Stimulated activated CD4-positive, alpha-beta T cell treated with anti-CD3 and anti-CD28 coated beads, Interleukin-12 subunit alpha, Interleukin-12 subunit beta, amount 100 ng/mL, for 4 hours (primary cell): ENCODE data around the gene MST1.
A peak's percentile ranks its signal among the peaks of the same experiment; 100 is the strongest.

Source experiments
- DNase-seq: peaks from one replicate; pipeline ENCODE4 v3.0.0-alpha.2; 2020

MST1 gene

GRCh38 chr3:49689046-49689907, at the start of gene MST1, which contains the start of gene RNF123:
TSS of gene MST1 (minus strand) at chr3:49689474. CDS start at chr3:49688691, 783 bp downstream.
TSS of gene RNF123 (plus strand) at chr3:49689557. CDS start at chr3:49691166, 1,609 bp downstream.
- peak; percentile 92 for DNase-seq

GRCh38 chr3:49738067-49738713, 48.9 kb upstream of the MST1 start:
- DNase-seq, result no peak

GRCh38 chr3:49734752-49735151, 45.5 kb upstream of the MST1 start:
- DNase-seq, result no peak

GRCh38 chr3:49733551-49733950, 44.3 kb upstream of the MST1 start:
- DNase-seq, result no peak

GRCh38 chr3:49732597-49732996, 43.3 kb upstream of the MST1 start:
- DNase-seq, result no peak

GRCh38 chr3:49729966-49730609, 40.8 kb upstream of the MST1 start:
- no peak for DNase-seq

- DNase-seq, result no peak
Observed at GRCh38 chr3:49727924-49728361, 38.7 kb upstream of the MST1 start.

- no peak for DNase-seq
Observed at GRCh38 chr3:49727154-49727923, 38.1 kb upstream of the MST1 start.

- no peak for DNase-seq
Observed at GRCh38 chr3:49725906-49726681, 36.8 kb upstream of the MST1 start.

- DNase-seq, result no peak
Observed at GRCh38 chr3:49724586-49724985, 35.3 kb upstream of the MST1 start.

GRCh38 chr3:49723628-49724551, 34.6 kb upstream of the MST1 start, which contains the start of gene GMPPB:
TSS of gene GMPPB (minus strand) at chr3:49723951. CDS start at chr3:49723726, 225 bp downstream.
- DNase-seq, result peak; percentile 90

GRCh38 chr3:49723296-49723627, 34.0 kb upstream of the MST1 start:
- DNase-seq, result peak; percentile 56

GRCh38 chr3:49722896-49723295, 33.6 kb upstream of the MST1 start:
- no peak for DNase-seq

- DNase-seq, result no peak
Observed at GRCh38 chr3:49721896-49722781, 32.9 kb upstream of the MST1 start.

GRCh38 chr3:49721596-49721895, 32.3 kb upstream of the MST1 start:
- no peak for DNase-seq

- DNase-seq, result no peak
Observed at GRCh38 chr3:49720855-49721595, 31.8 kb upstream of the MST1 start.

- DNase-seq, result peak; percentile 90
Observed at GRCh38 chr3:49719214-49719884, 30.1 kb upstream of the MST1 start, which contains the start of gene AMIGO3. TSS of gene AMIGO3 (minus strand) at chr3:49719684. CDS start at chr3:49719465, 219 bp downstream.

- no peak for DNase-seq
Observed at GRCh38 chr3:49718858-49719213, 29.6 kb upstream of the MST1 start.
